DMS153 (cell line): Measurements from ENCODE around the gene UBE2E2.
"Not testable (repeated sequence)": the region's sequence is repeated elsewhere in the genome, so short reads cannot be mapped to it uniquely, and the experiment has no call there.

Experiments used
- DNase-seq: peaks from one replicate; lab custom pipeline; 2025; lab: John Stamatoyannopoulos, UW

UBE2E2 gene

GRCh38 chr3:23588547-23588946 lies 385.4 kb downstream of the UBE2E2 start:
- DNase-seq: no peak

GRCh38 chr3:23589602-23590001 lies 386.5 kb downstream of the UBE2E2 start:
- DNase-seq: no peak

DNA sequence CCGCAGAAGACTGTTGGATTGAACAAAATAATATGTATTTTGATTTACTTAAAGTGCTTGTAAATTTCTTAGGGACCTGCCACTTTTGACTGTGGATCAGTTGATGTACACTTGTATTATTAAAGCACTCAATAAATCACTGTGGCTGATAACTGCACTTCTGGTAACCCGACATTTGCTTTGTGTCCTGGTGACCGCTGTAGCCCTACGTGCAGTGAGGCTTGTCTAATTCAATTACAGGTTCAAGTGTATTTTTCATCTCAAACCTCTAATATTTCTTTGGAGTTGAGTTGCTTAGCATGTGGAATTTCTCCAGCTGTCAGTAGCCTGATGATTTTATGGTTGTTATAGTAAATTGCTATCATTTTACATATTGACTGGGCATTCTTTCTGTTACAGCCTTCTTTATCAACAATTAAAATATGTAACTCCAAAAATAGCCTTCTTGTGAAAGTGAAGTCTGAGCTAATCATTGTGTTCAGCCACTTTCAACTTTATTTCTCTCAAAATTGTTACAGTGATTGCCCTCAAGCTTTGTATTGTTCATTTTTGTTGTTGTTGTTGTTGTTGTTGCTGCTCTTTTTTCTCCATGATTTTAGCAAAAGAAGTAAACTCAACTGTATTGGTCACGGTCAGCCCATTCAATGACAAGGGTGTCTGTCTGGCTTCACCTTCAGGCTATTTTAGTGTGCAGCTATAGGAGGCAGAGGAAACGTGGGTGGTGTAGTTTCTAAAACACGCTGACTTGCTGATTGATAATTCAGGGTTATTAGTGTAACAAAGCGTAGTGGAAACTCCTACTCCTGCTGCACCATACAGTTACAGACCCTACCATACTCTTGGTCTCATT lies 387.5 kb downstream of the UBE2E2 start:
- no peak for DNase-seq

DNA sequence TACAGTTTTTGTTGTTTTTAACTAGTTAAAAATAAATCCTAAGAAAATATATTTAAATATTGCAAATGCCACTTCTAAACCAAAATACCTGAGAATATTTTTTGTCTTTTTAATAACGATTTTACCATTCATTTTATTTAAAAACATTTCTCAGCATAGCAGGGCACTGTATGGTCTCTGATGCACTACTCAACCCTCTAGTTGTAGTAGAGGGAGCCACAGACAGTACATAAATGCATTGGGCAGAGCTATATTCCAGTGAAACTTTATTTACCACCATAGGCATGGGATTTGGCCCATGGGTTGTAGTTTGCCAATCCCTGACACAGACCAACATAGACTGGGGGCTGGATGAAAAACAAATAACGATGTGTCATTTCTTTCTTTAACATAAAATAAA lies 388.2 kb downstream of the UBE2E2 start:
- no peak for DNase-seq

GRCh38 chr3:23592961-23593931 lies 390.1 kb downstream of the UBE2E2 start:
- DNase-seq: no peak

DNA sequence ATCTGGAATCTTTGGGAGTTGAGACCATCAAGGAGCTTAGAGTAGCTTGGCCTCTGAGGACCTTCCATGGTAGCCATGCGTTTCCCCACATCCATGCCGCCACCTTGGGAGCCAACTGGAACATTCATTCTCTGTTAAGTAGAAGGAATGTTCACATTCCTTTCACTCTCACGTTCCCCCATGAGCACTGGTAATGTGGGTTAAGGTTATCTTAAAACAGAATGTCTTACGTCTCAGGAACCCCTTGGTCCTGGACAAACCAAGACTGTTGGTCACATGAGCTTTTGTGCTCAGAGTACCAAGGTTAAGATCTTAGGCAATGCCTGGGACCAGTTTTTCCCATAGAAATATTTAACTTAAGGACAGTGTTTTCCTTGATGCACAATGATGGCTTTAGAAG lies 390.9 kb downstream of the UBE2E2 start:
- DNase-seq: no peak

DNA sequence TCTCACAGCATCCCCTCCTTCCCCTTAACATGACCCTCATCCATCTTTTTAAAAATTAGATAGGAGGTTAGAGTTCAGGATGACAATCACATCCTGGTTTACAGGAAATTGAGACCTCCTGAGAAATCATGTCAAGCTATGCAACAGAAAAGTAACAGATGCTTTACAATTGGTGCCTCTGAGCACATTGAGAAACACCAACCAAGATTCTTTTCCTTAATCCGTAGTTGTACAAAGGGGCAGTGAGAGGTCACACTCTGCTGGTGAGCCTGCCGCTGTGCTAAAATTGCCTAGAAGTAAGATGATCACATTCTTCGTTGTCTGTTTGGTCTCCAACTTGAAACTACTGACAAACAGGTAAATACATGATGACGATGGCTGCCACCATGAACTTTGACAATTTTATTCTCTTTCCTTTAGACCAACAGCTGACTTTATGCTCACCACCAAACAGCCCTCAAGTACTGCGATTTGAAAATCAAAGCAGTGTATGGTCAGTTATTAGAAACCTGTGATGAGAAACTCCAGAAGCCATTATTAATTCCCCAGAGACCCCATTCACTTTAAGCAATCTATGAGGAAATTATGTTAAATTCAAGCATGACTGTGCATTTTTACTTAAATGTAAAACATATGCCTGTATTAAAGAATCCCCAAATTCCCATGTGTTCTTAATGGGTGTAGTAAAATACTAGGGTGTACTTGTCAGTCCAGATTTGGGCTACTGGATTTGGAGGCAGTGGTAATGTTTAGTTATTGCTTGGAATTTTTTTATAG lies 392.0 kb downstream of the UBE2E2 start:
- no peak for DNase-seq

DNA sequence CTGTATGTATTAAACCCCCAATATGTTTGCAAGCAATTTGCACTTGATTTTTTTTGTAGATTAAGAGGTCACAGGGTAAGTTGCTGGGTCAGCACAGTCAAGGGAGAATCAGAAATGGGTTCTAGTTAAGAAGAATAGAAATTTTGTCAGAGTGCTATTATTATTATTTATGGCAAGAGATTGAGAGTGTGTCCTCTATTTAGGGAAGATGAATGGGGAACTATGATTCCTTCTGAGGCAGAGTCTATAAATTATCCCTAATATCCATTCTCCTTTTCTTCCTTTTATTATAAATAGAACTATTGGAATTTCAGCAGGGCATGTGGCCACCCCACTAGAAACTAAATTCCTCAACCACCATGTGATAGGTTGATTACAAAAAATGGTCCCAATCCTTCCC lies 392.7 kb downstream of the UBE2E2 start:
- DNase-seq: no peak

GRCh38 chr3:23600167-23600871 lies 397.2 kb downstream of the UBE2E2 start:
- DNase-seq: no peak

- DNase-seq: no peak
These were observed 398.1 kb downstream of the UBE2E2 start for GRCh38 chr3:23601091-23601822.

DNA sequence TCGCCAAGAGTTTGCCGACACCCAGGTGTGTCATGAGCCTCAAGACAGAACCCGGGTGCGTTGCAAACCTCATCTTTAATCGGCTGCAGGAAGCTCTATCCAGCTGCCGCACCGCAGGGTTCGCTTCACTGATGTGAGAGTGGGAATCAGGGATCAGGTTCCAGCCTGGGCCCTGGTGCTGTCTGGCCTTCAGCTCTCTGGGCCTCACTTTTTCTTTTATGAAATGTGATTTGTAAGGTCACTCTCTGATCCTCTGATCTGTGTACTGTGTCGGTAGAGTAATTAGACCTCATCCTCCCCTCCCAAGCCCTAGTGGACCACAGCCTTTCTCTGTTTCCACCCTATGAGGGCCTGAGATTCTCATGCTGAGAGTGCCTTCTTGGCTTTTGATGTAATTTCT lies 399.8 kb downstream of the UBE2E2 start:
- DNase-seq: no peak

DNA sequence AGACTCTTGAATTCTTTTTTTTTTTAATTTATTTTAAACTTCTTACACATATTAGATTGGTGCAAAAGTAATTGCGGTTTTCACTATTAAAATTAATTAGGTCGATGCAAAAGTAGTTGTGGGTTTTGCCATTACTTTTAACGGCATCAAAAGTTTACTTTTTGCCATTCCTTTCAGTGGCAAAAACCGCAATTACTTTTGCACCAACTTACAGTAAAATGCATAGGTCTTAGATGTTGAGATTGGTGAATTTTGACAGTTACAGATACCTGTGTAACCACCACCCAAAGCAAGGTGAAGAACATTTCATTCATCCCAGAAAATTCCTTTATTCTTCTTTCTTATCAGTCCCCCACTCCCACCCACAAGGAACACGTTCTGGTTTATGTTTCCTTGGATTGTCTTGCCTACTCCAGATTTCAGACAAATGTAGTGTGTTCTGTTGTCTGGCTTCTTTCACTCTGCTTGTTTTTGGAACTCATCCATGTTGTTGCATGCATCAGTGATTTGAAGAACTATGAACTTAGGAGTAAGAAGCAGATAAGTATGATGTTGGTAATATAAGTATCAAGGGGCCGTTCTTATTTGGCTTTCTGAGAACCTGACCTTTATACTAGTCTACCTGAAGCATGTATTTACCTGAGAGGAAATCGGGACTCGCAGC lies 404.2 kb downstream of the UBE2E2 start:
- DNase-seq: no peak

DNA sequence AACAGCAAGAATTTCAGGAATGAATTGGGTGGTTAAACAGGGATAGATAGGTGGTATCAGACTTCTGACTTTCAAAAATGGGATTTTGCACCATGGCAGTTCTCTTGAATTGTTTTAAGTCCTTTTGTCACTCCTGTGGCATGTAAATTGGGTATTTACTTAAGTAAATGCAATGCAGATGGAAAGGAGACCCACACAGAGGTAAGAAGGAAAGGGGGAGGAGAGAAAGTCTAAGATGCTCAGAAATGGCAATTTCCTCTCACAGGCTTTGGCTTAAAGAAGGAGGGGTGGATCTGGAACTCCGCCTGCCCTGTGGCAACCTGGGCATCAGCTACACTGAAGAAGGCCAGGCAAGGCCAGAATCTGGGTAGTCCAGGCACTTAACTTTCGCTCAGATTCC lies 405.5 kb downstream of the UBE2E2 start:
- no peak for DNase-seq

GRCh38 chr3:23611737-23612295 lies 408.7 kb downstream of the UBE2E2 start:
- DNase-seq: no peak

GRCh38 chr3:23612296-23612891 lies 409.3 kb downstream of the UBE2E2 start:
- DNase-seq: no peak

GRCh38 chr3:23615068-23615467 lies 411.9 kb downstream of the UBE2E2 start:
- no peak for DNase-seq

DNA sequence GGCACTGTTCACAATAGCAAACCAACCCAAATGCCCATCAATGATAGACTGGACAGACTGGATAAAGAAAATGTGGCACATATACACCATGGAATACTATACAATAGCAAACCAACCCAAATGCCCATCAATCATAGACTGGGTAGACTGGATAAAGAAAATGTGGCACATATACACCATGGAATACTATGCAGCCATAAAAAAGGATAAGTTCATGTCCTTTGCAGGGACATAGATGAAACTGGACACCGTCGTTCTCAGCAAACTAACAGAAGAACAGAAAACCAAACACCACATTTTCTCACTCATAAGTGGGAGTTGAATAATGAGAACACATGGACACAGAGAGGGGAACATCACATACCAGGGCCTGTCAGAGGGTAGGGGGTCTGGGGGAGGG lies 415.3 kb downstream of the UBE2E2 start:
- not testable (repeated sequence) for DNase-seq

- no peak for DNase-seq
These were observed 416.8 kb downstream of the UBE2E2 start for GRCh38 chr3:23619705-23620637.
